GM10248 (cell line): Measurements from ENCODE around the gene RAP2A.

ENCODE experiments used
- CTCF ChIA-PET: fragments of 300-600 bp; sonication (Branson Sonifier 250); formaldehyde crosslinking; extraction: SDS; loops from one replicate; lab custom pipeline; 2021; ENCODE audit warnings: antibody characterized with exemption; lab: Yijun Ruan, JAX
- POLR2A ChIA-PET: fragments of 350-650 bp; sonication (Branson Sonifier 250); formaldehyde crosslinking; extraction: SDS; loops from one replicate; lab custom pipeline; 2020; ENCODE audit warnings: antibody characterized with exemption; lab: Yijun Ruan, JAX
- DNase-seq: peaks from one replicate; pipeline ENCODE4 v3.0.0; 2012; ENCODE audit errors: extremely low spot score
- TF ChIP-seq, protein P1 (sequence below): IDR thresholded peaks from 2 replicates; pipeline ENCODE4 v1.5.1; 2012; ENCODE audit warnings: mild to moderate bottlenecking, low read depth; ENCODE audit errors: extremely low read depth, missing control alignments, control extremely low read depth

RAP2A gene

GRCh38 chr13:97440598-97441170, 6.7 kb downstream of the RAP2A start:
- ChIA-PET CTCF (interaction anchor here (1.2 to 2.3 kb wide), 3 partner anchors 8 to 134 kb away, joined by 3 to 13 read pairs (median 4); no protein-coding TSS in a partner anchor), POLR2A (no interaction called here)
- DNase-seq: no peak
- TF ChIP-seq, protein P1, sequence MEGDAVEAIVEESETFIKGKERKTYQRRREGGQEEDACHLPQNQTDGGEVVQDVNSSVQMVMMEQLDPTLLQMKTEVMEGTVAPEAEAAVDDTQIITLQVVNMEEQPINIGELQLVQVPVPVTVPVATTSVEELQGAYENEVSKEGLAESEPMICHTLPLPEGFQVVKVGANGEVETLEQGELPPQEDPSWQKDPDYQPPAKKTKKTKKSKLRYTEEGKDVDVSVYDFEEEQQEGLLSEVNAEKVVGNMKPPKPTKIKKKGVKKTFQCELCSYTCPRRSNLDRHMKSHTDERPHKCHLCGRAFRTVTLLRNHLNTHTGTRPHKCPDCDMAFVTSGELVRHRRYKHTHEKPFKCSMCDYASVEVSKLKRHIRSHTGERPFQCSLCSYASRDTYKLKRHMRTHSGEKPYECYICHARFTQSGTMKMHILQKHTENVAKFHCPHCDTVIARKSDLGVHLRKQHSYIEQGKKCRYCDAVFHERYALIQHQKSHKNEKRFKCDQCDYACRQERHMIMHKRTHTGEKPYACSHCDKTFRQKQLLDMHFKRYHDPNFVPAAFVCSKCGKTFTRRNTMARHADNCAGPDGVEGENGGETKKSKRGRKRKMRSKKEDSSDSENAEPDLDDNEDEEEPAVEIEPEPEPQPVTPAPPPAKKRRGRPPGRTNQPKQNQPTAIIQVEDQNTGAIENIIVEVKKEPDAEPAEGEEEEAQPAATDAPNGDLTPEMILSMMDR: no peak

- DNase-seq: no peak
- TF ChIP-seq, protein P1: no peak
- ChIA-PET CTCF (interaction anchor here (2.8 kb wide), 1 partner anchor 19 kb away, joined by 7 read pairs; no protein-coding TSS in a partner anchor), POLR2A (no interaction called here)
Observed at GRCh38 chr13:97441368-97441767, 7.4 kb downstream of the RAP2A start.

DNA sequence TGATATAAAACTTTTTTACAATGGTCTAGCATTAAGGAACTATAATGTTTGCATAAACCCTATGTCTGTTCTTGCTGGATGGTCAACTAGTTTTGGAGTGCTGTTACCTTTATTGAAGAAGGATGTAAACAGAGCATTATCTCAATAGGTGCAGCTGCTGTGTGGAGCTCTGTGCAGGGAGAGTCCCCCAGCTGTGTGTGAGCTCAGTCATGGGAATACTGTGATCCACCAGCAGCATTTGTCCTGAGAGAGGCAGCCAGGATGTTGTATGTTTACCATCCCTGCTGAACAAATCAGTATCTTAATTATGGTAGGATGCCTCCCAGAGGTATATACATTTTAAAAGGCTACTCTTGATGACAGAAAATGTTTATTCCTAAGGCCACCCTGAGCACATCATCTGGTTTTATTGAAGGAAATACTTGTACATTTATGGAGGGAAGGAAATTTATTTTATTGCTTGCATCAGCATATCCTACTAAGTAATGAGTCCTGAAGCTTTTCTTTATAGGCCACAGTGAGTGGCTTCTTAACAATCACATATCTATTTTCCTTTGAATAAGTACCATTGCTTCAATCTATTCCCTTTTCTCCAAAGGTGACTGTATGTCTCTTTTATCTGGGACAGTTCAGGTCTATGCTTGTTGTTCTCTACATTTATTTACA, 11.7 kb downstream of the RAP2A start:
- POLR2A ChIA-PET: interaction anchor here (0.9 kb wide), 1 partner anchor 13 kb away, joined by 6 read pairs; no protein-coding TSS in a partner anchor
- CTCF ChIA-PET: interaction anchor here (0.9 to 1.8 kb wide), 7 partner anchors 9 to 78 kb away, joined by 3 to 11 read pairs (median 4); no protein-coding TSS in a partner anchor
- TF ChIP-seq, protein P1: no peak
- DNase-seq: no peak

- ChIA-PET CTCF (interaction anchor here (0.9 to 1.8 kb wide), 7 partner anchors 10 to 78 kb away, joined by 3 to 11 read pairs (median 4); no protein-coding TSS in a partner anchor), POLR2A (no interaction called here)
- no peak for DNase-seq
- TF ChIP-seq, protein P1: no peak
Observed at GRCh38 chr13:97446448-97446847, 12.5 kb downstream of the RAP2A start.

- POLR2A ChIA-PET: no interaction called here
- CTCF ChIA-PET: interaction anchor here (1.2 to 3.3 kb wide), 7 partner anchors 8 to 16 kb away, joined by 3 to 13 read pairs (median 5); no protein-coding TSS in a partner anchor
- TF ChIP-seq, protein P1: no peak
- no peak for DNase-seq
Observed at GRCh38 chr13:97448503-97449251, 14.7 kb downstream of the RAP2A start.

DNA sequence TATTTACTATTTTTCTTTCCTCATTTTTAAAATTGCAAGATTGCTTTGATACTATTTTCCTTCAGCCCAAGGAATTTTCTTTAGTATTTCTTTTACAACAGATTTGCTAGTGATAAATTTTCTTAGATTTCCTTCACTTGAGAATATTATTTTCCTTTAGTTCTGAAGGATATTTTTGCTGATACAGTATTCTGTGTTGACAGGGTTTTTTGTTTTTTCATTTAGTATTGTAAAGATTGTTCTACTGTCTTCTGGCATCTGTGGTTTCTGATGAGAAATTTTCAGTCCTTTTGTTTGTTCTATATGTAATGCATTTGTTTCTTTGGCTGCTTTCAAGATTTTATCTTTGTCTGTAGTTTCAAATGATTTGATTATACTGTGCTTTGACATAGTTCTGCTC, 20.7 kb downstream of the RAP2A start:
- DNase-seq: no peak
- TF ChIP-seq, protein P1: no peak
- CTCF ChIA-PET: no interaction called here
- POLR2A ChIA-PET: no interaction called here
